ENCODE data around the gene RHOD.

DNA sequence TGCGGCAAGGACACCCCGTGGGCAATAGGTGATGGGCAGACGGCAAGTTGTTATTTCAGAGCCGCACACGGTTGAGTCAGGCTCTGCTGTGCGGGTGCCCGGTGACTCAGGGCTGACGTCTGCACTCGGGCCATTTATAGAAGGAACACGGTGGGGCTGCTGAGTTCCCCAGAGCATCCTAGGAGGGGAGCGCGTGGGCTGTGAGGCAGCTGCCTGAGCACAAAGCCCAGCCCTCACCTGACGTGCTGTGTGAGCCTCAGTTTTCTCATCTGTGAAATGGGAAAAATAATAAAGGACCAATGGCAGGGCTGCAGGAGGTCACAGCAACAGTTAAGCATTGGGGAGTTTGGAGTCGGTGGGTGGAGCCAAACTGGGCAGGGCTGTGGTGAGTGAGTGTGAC, 11.3 kb upstream of the RHOD start:
- TF ChIP-seq, protein P1, sequence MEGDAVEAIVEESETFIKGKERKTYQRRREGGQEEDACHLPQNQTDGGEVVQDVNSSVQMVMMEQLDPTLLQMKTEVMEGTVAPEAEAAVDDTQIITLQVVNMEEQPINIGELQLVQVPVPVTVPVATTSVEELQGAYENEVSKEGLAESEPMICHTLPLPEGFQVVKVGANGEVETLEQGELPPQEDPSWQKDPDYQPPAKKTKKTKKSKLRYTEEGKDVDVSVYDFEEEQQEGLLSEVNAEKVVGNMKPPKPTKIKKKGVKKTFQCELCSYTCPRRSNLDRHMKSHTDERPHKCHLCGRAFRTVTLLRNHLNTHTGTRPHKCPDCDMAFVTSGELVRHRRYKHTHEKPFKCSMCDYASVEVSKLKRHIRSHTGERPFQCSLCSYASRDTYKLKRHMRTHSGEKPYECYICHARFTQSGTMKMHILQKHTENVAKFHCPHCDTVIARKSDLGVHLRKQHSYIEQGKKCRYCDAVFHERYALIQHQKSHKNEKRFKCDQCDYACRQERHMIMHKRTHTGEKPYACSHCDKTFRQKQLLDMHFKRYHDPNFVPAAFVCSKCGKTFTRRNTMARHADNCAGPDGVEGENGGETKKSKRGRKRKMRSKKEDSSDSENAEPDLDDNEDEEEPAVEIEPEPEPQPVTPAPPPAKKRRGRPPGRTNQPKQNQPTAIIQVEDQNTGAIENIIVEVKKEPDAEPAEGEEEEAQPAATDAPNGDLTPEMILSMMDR (IDR thresholded peaks at IDR 0.05) = no peak
- TF ChIP-seq POLR2A (IDR thresholded peaks at IDR 0.05) = no peak

Data from uterus (tissue), 2 donors.